Naive B cell (primary cell): ENCODE measurements around the gene PLCB2. TPM values are rescaled to one million over a fixed set of nuclear protein-coding genes. Genes with fewer than 3 reads are reported as not detected.

Source experiments
- ATAC-seq, 2 donors: fragments of 150-1000 bp; cut with Tn5 transposase; 2 replicates each; pipeline ENCODE4 v1.10.0; 2021; ENCODE audit warnings: low read depth in 2 of 2, mild to moderate bottlenecking in 2 of 2, moderate library complexity in 2 of 2
- DNase-seq: peaks from one replicate; pipeline ENCODE4 v3.0.0; 2022
- H3K27ac Mint-ChIP-seq, 6 donors: one replicate each; pipeline ENCODE4 v1.8.0; 2020 to 2022; ENCODE audit warnings: mild to moderate bottlenecking in 6 of 6, mixed read lengths in 6 of 6, moderate library complexity in 5 of 6, inconsistent platforms in 2 of 6
- H3K27me3 Mint-ChIP-seq, 3 donors: one replicate each; pipeline ENCODE4 v1.8.0; 2021 to 2022; ENCODE audit warnings: mixed read lengths in 3 of 3, mild to moderate bottlenecking in 1 of 3
- H3K36me3 Mint-ChIP-seq, 2 donors: one replicate each; pipeline ENCODE4 v1.8.0; 2020 to 2022; ENCODE audit warnings: mixed read lengths in 2 of 2, inconsistent platforms in 1 of 2, mild to moderate bottlenecking in 1 of 2
- H3K4me1 Mint-ChIP-seq, 3 donors: one replicate each; pipeline ENCODE4 v1.8.0; 2020 to 2022; ENCODE audit warnings: mixed read lengths in 3 of 3, inconsistent platforms in 1 of 3, mild to moderate bottlenecking in 1 of 3, moderate library complexity in 1 of 3
- H3K4me3 Mint-ChIP-seq, 8 donors: one replicate each; pipeline ENCODE4 v1.8.0; 2020 to 2022; ENCODE audit warnings: mild to moderate bottlenecking in 8 of 8, mixed read lengths in 8 of 8, moderate library complexity in 8 of 8, inconsistent platforms in 2 of 8
- H3K9me3 Mint-ChIP-seq, 7 donors: one replicate each; pipeline ENCODE4 v1.8.0; 2020 to 2022; ENCODE audit warnings: mixed read lengths in 7 of 7, mild to moderate bottlenecking in 5 of 7, inconsistent platforms in 2 of 7, moderate library complexity in 1 of 7
- polyA plus RNA-seq, 6 donors: library from polyadenylated mRNA; unstranded; fragments of 300-500 nt; fragmentation: Illumina TruSeq; gene quantifications; one replicate each; pipeline ENCODE4 v1.2.3, GENCODE V29; 2021; ENCODE audit warnings: low read depth in 6 of 6

Gene PLCB2
- polyA plus RNA-seq, 6 donors from 2014 or later: 11.4 to 22.6 (median 15.9) TPM

DNA sequence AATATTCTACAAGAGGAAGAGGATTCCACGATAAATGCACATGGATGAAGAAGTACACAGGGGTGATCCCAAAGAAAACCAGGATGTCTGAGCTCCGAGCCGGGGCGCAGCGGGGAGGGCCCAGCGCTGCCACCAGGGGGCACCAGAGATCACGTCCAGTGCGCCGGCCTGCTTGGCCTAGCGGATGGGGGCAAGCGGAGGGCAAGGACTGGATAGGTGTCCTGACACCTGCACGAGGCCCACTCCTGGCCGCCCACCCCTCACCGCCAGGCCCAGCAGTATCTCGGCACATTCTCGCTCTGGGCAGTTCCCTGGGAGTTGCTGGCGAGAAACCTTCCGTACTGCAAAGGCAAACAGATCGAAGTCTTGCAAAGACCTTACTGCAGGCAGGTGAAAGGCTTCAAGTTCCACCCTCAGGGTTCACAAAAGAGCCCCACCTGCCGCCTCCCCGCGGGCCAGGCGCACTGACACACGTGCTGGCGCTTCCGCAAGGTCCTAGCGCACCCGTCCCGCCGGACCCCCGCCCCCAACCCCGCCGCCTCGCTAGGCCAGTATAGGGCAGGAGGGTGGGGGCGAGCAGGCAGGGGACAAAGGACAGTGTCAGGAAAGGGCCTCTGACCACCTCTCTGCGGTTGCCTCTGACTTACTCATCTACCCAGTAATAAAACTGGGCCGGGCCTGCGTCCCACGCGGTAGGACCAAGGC lies 28.1 kb downstream of the PLCB2 start:
- H3K27ac Mint-ChIP-seq: peak overlapping the region in 1 of 6 donors; percentile 83
- H3K27me3 Mint-ChIP-seq: peaks cover 14 to 51% (median 45%) of the 10 kb centered on the region in 3 donors
- DNase-seq (peak; percentile 55), ATAC-seq (no peak)
- H3K9me3 Mint-ChIP-seq: no peaks in the 10 kb centered on the region
- H3K4me3 Mint-ChIP-seq: peak overlapping the region in 2 of 8 donors; percentile 9 to 41
- H3K4me1 Mint-ChIP-seq: peaks cover 19 to 27% (median 26%) of the 10 kb centered on the region in 3 donors
- no peaks in the 10 kb centered on the region for H3K36me3 Mint-ChIP-seq

DNA sequence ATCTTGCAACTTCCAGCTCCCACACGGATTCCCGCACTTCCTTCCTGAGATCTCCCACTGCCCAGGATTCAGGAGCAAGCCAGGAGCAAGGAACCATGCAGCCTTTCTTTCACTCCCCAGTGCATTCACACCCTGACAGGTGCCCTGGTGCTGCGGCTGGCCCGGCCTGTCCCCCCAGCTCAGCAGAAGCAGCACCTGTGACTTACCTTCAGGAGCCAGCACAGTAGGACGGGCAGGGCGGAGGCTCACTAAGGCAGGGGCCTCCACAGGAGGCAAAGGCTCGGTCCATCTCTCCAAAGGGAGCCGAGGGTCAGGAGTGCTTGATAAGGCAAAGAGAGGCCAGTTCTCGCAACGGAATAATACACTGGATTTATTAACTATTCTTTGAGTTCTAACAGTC lies 29.7 kb downstream of the PLCB2 start:
- Mint-ChIP-seq H3K4me3 (no peak overlapping the region), H3K27ac (no peak overlapping the region), H3K36me3 (no peaks in the 10 kb centered on the region), H3K9me3 (no peaks in the 10 kb centered on the region), H3K27me3 (peaks cover 14 to 51% (median 45%) of the 10 kb centered on the region in 3 donors), H3K4me1 (peaks cover 19 to 28% (median 23%) of the 10 kb centered on the region in 3 donors)
- ATAC-seq (no peak), DNase-seq (no peak)

DNA sequence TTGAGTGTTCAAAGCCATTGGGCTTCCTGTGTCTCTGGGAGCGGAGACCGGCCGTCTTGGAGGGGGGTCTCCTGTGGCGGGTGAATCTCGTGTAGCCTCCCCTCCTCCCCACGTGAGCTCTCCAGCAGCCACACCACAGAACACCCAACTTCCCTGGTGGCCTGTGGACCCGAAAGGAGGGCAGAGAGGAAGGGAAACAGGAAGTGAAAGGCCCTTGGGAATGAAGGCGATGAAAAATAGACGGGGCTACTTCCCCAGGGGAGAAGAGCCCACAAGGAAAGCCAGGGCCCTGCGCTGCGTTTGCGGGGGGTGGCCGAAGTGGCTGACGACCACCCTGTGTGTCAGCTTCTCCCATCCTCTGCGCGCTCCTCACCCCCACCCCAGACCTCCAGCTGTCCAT lies 30.3 kb downstream of the PLCB2 start:
- no peak for DNase-seq
- peaks cover 14 to 51% (median 45%) of the 10 kb centered on the region in 3 donors for H3K27me3 Mint-ChIP-seq
- no peaks in the 10 kb centered on the region for H3K36me3 Mint-ChIP-seq
- no peak for ATAC-seq
- no peaks in the 10 kb centered on the region for H3K9me3 Mint-ChIP-seq
- H3K4me1 Mint-ChIP-seq: peaks cover 19 to 28% (median 23%) of the 10 kb centered on the region in 3 donors
- no peak overlapping the region for H3K27ac Mint-ChIP-seq
- peak overlapping the region in 4 of 8 donors; percentile 20 to 63 (median 29) for H3K4me3 Mint-ChIP-seq

DNA sequence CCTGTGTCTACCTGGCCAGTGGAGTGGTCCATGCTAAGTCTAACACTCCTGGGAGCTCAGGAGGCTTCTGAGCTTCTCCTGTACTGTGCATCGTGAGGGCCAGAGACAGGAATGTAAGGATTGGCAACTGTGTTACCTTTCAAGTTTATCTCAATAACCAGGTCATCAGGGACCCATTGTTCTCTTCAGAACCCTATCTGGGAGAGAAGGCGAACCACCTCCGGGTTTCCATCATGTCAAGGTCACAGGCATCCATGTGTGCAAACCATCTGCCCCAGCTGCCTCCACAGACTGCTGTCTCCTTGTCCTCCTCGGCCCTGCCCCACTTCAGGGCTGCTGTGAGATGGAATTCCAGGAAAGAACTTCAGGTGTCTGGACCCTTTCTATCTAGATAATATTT lies 30.8 kb downstream of the PLCB2 start:
- no peaks in the 10 kb centered on the region for H3K36me3 Mint-ChIP-seq
- H3K27ac Mint-ChIP-seq: peak overlapping the region in 1 of 6 donors; percentile 53
- peaks cover 19 to 28% (median 23%) of the 10 kb centered on the region in 3 donors for H3K4me1 Mint-ChIP-seq
- peaks cover 14 to 51% (median 45%) of the 10 kb centered on the region in 3 donors for H3K27me3 Mint-ChIP-seq
- DNase-seq (no peak), ATAC-seq (no peak)
- no peaks in the 10 kb centered on the region for H3K9me3 Mint-ChIP-seq
- peak overlapping the region in 1 of 8 donors; percentile 15 for H3K4me3 Mint-ChIP-seq

DNA sequence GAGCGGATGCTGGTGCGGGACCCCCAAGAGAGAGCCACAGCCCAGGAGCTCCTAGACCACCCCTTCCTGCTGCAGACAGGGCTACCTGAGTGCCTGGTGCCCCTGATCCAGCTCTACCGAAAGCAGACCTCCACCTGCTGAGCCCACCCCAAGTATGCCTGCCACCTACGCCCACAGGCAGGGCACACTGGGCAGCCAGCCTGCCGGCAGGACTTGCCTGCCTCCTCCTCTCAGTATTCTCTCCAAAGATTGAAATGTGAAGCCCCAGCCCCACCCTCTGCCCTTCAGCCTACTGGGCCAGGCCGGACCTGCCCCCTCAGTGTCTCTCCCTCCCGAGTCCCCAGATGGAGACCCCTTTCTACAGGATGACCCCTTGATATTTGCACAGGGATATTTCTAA lies 31.8 kb downstream of the PLCB2 start:
- Mint-ChIP-seq H3K9me3 (no peaks in the 10 kb centered on the region), H3K4me3 (no peak overlapping the region), H3K4me1 (peaks cover 15 to 26% (median 23%) of the 10 kb centered on the region in 3 donors), H3K36me3 (no peaks in the 10 kb centered on the region), H3K27ac (no peak overlapping the region), H3K27me3 (peaks cover 14 to 47% (median 41%) of the 10 kb centered on the region in 3 donors)
- DNase-seq (no peak), ATAC-seq (no peak)

DNA sequence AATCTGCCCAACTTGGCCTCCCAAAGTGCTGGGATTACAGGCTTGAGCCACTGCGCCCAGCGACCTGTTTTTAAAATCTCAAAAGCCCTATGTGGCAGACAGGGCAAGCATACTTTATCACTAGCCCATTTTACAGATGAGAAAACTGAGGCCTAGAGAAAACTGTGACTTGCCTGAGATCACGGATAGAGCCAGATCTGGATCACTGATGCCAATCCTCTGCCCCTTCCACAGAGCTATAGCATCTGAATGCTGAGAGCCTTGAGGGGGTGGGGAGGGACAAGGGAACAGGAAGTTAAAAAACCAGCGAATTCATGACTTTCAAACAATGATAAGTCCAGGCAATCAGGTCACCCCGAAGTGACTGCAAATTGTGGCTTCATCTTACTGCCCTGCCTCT lies 32.2 kb downstream of the PLCB2 start:
- Mint-ChIP-seq H3K27me3 (peaks cover 13 to 42% (median 36%) of the 10 kb centered on the region in 3 donors), H3K36me3 (no peaks in the 10 kb centered on the region), H3K4me1 (peaks cover 13 to 25% (median 23%) of the 10 kb centered on the region in 3 donors), H3K27ac (no peak overlapping the region), H3K4me3 (no peak overlapping the region), H3K9me3 (no peaks in the 10 kb centered on the region)
- no peak for ATAC-seq
- no peak for DNase-seq

DNA sequence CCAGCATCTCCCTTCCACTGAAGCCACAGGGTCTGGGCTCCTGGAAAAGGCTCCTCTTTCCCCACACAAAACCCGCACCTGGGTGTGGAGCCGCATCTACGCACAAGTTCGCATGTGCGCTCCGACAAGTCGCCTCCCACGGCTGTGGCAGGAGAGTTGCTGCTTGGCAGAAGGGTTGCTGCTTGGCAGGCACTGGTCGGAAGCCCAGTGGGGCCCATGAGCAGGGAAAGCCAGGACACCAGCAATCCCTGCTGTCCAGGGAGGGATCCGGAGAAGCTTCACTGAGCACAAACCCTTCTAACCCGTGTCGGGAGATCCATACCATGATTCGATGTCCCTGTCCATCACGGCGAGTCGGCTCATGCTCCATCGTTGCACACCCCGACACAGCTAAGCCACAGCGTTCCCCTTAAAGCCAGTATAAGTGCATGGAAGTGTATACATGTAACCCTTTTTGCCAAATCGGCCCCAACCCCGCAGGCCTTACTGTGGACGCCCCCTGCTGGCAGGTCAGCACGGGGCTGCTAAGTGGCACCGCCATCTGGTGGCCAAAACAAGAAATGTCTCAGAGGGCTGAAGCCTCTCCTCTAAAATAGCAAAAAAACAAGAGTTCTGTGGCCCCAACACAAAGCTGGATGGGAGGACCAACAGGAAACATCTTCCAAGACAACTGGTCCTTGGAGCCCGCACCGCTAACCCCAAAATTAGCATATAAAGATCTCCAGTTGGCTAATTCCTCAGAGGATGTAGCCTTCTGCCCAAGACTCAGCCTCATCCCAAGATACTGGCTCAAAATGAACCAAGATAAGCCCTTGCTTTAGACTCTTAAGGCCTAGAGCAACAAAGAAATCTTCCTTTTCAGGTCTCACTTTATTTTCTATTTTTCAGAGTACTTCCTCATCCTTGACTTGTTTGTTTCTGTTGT lies 33.1 kb downstream of the PLCB2 start:
- peak; percentile 77 to 80 for ATAC-seq
- Mint-ChIP-seq H3K27me3 (peaks cover 9 to 37% (median 32%) of the 10 kb centered on the region in 3 donors), H3K9me3 (no peaks in the 10 kb centered on the region), H3K4me1 (peaks cover 13 to 25% (median 23%) of the 10 kb centered on the region in 3 donors), H3K4me3 (peak overlapping the region in 1 of 8 donors; percentile 47), H3K27ac (peak overlapping the region in 4 of 6 donors; percentile 39 to 82 (median 70)), H3K36me3 (no peaks in the 10 kb centered on the region)
- DNase-seq: peak; percentile 84

DNA sequence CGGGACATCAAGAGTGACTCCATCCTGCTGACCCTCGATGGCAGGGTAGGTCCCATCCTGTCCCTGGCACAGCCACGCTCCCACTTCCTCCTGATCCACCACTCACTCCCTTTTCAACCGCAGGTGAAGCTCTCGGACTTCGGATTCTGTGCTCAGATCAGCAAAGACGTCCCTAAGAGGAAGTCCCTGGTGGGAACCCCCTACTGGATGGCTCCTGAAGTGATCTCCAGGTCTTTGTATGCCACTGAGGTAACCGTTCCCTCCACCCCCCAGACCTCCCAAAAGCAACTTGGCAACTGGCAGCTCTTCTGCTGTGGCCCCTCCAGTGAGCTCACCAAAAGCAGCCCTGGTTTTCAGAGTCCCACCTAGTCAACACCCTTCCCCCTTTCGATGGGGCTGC lies 34.3 kb downstream of the PLCB2 start:
- Mint-ChIP-seq H3K4me1 (peaks cover 13 to 19% (median 15%) of the 10 kb centered on the region in 3 donors), H3K27me3 (peaks cover 4 to 25% (median 23%) of the 10 kb centered on the region in 3 donors), H3K36me3 (no peaks in the 10 kb centered on the region), H3K27ac (peak overlapping the region in 1 of 6 donors; percentile 69), H3K9me3 (no peaks in the 10 kb centered on the region), H3K4me3 (no peak overlapping the region)
- no peak for DNase-seq
- ATAC-seq: no peak

DNA sequence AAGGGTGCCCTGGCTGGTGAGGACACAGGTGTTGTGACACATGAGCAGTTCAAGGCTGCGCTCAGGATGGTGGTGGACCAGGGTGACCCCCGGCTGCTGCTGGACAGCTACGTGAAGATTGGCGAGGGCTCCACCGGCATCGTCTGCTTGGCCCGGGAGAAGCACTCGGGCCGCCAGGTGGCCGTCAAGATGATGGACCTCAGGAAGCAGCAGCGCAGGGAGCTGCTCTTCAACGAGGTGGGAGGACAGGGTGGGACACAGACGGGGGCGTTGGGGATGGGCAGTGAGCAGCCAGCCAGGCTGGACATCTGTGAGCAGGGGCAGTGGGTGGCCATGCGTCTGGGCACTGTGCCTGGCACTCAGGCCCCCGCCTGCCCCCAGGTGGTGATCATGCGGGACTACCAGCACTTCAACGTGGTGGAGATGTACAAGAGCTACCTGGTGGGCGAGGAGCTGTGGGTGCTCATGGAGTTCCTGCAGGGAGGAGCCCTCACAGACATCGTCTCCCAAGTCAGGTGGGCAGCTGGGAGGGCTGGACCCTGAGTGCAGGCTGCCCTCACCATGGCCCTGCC lies 35.2 kb downstream of the PLCB2 start:
- ATAC-seq (no peak), DNase-seq (no peak)
- Mint-ChIP-seq H3K9me3 (no peaks in the 10 kb centered on the region), H3K4me1 (peaks cover 8 to 13% (median 12%) of the 10 kb centered on the region in 3 donors), H3K27me3 (peaks cover 0 to 18% (median 14%) of the 10 kb centered on the region in 3 donors), H3K4me3 (no peak overlapping the region), H3K36me3 (no peaks in the 10 kb centered on the region), H3K27ac (no peak overlapping the region)

DNA sequence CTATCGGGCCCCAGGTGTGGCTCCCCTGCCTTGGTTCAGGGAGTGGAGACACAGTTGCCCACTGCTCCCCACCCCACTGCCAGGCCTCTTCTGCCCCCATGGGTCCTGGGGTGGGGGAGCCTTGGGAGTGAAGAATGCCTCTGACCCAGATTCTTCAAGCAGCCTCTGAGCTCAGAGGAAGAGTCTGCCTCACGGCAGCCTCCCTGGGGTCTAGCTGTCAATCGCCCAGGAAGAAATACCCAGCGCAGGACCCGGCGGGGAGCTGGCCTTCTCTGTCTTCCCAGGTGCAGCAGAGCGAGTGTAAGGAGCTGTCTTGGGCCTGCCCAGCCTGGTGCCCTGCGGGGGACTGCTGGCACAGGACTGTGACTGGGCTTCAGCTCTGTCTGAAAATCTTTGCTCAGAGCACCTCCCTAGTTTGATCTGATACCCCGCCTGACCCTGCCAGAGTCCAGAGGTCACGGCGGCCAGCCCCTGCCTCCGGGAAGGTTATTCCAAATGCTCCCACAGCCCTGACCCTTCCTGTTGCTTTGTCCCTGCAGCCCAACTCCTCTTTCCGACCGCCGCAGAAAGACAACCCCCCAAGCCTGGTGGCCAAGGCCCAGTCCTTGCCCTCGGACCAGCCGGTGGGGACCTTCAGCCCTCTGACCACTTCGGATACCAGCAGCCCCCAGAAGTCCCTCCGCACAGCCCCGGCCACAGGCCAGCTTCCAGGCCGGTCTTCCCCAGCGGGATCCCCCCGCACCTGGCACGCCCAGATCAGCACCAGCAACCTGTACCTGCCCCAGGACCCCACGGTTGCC lies 35.9 kb downstream of the PLCB2 start:
- ATAC-seq (no peak), DNase-seq (no peak)
- Mint-ChIP-seq H3K36me3 (no peaks in the 10 kb centered on the region), H3K4me1 (peaks cover 1 to 8% (median 6%) of the 10 kb centered on the region in 3 donors), H3K9me3 (no peaks in the 10 kb centered on the region), H3K27me3 (peaks cover 0 to 12% (median 8%) of the 10 kb centered on the region in 3 donors), H3K4me3 (no peak overlapping the region), H3K27ac (no peak overlapping the region)

DNA sequence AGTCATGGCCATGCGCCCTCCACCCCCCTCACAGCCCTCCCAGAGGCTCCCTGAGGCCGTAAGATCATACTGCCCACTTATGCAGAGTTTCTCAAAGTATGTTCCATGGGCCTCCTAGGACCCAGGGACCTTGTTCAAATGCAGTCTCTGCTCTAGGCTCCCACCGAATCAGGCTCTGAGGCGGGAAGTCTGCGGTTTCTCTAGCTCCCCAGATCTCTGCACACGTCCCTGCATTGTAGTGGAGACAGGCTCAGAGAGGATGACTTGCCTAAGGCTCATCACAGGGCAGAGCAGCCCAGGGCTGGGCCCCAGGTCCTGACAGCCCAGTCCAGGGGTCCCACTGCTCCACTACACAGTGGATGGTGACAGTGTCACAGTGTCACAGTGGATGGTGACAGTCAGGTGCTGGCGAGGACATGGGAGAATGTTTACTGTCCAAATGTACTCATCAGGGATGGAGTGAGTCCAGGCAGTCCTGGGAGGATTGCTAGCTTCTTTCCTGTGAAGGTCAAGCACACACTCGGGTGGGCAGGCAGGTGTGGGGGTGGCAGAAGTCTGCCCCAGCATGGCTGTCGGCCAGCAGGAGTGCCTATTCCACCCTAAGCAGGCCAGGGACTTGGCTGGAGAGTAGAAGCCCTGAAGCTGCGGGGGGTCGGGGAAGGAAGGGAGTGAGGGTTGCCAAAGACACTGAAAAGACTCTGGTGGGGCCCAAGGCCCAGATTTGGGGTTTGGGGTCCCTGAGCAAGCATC lies 37.3 kb downstream of the PLCB2 start:
- no peaks in the 10 kb centered on the region for H3K36me3 Mint-ChIP-seq
- peak overlapping the region in 1 of 6 donors; percentile 66 for H3K27ac Mint-ChIP-seq
- H3K4me1 Mint-ChIP-seq: peaks cover 0 to 4% (median 3%) of the 10 kb centered on the region in 3 donors
- no peaks in the 10 kb centered on the region for H3K9me3 Mint-ChIP-seq
- H3K4me3 Mint-ChIP-seq: no peak overlapping the region
- ATAC-seq (no peak), DNase-seq (no peak)
- no peaks in the 10 kb centered on the region for H3K27me3 Mint-ChIP-seq

DNA sequence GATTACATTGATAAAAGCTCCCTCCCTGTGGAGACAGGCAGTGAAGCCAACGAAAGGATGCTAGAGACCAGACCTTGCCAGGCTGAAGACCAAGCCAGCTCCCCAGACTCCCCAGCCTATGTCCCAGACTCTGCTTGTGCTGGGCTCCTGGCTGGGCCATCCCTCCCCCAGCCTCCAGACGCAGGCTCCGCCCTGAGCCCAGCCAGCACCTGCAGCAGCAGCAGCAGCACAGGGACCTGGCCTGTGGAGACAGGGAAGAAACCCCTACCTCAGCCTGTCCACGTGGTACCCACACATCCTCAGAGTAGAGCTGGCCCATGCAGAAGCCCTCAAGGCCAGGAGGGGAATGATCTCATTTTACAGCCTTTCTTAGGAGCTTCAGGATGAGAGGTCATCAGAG lies 38.1 kb downstream of the PLCB2 start:
- Mint-ChIP-seq H3K27ac (no peak overlapping the region), H3K4me3 (peak overlapping the region in 1 of 8 donors; percentile 6), H3K4me1 (peaks cover 0 to 2% (median under 1%) of the 10 kb centered on the region in 3 donors), H3K36me3 (no peaks in the 10 kb centered on the region), H3K27me3 (no peaks in the 10 kb centered on the region), H3K9me3 (no peaks in the 10 kb centered on the region)
- DNase-seq (no peak), ATAC-seq (no peak)
